DMS153 treated with DMSO at 0.1 percent for 48 hours (cell line): Measurements from ENCODE around the gene ADAMTSL1.

Experiments
- DNase-seq: peaks from one replicate; lab custom pipeline; 2025; ENCODE audit not compliant: unreplicated experiment; lab: John Stamatoyannopoulos, UW

Gene ADAMTSL1

DNA sequence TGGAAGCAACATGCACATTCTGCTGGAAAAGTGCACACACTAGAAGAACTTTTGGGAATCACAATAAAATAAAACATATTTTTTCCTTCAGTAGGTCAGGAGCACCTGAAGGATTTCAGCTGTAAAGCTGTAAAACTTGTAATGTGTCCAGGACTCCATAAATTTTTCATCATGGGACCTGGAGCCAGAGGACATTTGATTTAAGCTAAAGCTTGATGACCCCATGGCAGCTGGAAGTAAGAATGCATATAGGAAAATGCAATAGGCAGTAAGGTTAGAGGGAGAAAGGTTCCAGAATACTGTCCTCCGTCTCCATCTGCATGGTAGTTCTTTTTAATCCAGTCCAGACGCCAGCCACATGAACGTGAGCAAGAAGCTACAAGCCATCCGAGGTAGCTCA lies 166.0 kb downstream of the ADAMTSL1 start:
- no peak for DNase-seq

DNA sequence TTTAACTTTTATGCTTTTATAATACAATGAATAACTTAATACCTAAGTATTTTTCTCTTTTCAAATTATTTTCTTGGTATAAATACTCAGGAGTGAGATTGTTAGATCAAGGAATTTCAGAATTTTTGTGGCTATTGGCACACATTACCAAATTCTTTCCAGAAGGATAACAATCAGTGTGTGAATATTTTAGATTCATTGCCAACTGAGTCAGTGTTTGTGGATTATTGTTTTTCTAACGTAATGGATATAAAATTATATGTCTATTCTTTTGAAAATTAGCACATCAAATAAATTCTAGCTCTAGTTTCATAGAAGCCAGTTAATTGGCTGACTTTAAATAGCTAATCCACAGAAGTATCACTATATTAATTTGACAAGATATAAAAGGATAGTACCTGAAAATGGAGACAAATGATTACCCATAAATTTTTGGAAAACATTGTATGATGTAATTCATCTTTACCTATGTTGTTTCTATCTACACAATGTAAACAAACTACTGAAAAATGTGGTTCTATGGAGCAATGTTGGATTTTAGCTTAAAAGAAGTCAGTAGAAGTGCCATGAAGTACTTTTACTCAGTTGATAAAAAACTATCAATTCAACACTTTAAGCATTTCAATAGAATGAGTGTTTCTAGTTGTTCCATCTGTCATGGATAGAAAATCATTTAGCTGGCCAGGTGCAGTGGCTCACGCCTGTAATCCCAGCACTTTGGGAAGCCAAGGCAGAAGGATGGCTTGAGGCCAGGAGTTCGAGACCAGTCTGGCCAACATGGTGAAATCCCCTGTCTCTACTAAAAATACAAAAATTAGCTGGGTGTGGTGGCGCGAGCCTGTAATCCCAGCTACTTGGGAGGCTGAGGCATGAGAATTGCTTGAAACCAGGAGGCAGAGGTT lies 185.1 kb downstream of the ADAMTSL1 start:
- no peak for DNase-seq

DNA sequence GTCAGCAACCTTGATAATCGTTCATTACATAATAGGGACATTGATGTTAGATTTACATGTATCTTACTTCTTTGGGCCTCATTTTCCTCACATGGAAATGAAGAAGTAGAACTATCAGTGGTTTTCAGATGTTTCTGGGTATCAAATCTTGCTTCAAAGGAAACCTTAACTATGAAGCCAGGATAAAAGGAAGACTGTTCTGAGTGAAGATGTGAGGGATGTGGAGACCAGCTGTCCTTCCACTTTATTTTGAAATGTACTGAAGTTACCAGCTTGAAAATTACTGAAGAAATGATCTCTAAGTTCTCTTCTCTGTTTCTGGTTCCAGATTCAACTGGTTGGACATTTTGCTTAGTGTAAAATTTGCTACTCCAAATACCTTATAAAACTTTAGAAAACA lies 186.0 kb downstream of the ADAMTSL1 start:
- DNase-seq, result no peak

DNA sequence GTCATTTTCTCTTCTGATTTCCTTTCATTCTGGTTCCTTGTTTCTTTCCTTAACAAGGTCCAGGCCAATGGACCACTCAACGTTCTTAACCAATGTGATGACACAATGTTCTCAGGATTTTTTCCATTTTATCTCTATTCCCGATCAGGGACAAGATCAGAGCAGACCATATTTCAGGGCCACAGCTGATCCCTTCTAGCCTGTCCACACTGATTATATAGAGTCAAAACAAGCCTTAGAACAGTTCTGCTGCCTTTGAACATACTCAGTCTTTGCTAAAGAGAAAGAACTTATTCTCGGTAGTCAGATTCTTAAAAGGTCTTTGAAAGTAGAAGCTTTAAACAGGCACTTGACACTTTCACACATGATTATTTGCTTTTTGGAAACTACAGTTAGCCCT lies 188.4 kb downstream of the ADAMTSL1 start:
- DNase-seq, result no peak

DNA sequence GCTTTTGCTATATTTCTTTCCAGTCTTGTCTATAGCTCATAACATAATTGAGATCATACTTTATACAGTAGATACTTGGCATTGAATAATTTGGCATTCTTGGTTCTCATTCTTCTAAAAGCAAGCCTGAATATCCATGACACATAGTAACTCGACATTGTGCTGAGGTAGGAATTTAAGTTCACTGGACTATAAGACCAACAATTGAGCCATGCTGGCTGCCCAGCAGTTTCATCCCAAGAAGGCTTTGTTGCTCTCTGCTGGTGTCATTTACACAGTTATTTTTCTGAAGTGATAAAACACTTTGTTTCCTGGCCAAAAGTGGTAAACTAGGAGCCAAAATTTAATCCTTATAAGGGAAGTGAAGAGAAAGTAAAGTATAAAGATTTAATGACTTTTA lies 192.0 kb downstream of the ADAMTSL1 start:
- DNase-seq, result no peak

DNA sequence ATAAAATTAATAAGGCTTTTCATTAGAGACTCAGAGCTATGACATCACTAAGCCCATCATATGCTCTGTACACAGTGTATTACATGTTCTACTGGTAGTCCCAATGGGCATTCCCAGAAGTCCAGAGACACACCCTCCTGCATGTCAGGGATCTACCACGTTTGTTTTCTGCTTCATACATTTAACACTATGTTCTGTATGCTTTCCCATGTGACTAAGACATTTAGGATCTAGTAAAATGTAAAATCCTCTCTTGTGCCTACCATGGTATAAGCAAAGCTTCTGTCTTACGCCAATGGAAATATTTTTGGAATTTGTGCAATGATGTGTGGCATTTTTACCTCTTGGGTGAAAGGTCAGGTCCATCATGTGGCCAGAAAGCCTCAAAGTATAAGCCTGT lies 192.4 kb downstream of the ADAMTSL1 start:
- DNase-seq, result no peak

DNA sequence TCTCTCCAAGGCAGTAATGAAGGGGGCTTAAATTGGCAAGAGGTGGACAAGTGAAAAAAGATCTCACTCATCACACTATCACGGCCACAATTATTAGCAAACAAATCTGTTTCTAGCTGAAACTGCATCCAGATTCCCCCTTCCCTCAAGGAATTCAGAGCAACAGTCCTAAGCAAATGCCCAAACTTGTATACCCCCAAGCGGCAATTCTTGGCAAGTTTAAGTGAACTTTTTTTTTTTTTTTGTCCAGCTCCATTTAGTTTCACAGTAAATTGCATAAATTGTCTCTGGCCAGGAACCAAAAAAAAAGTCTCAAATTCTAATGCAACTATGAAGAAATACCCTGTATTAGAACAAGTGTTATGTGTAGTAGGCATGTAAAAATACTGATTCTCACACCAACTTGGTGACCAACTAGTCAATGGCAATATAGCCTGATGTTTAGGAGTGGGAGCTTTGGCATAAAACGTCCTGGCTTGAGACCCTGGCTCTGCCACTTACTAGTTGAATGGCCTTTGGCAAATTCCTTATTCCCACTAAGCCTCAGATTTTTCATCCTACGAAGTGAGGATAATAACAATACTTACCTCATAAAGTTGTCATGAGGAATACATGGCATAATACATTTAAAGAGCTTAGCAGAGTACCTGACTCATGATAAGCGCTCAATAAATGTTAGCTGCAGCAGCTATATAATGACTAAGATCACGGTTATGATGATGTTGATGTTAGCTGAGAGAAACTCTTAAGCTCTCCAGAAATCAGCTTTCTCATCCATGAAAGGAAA lies 193.2 kb downstream of the ADAMTSL1 start:
- no peak for DNase-seq

DNA sequence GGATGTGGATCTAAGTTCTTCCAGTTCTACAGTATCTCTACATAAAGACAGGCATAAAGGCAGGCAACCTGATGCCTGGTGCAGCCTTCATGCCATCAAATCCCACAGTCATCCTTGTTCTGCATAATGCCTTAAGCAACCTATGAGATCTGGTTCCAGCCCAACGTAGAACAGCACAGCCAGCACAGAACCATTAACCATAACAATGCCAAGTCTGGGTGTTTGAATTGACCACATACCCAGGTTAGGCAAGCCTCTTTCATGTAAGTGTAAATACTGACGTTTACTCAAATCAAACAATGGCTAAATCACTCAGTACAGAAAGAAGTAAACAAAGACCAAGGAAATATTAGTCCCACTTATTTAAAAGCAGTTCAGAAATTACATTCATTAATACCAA lies 195.0 kb downstream of the ADAMTSL1 start:
- DNase-seq, result peak; percentile 45

DNA sequence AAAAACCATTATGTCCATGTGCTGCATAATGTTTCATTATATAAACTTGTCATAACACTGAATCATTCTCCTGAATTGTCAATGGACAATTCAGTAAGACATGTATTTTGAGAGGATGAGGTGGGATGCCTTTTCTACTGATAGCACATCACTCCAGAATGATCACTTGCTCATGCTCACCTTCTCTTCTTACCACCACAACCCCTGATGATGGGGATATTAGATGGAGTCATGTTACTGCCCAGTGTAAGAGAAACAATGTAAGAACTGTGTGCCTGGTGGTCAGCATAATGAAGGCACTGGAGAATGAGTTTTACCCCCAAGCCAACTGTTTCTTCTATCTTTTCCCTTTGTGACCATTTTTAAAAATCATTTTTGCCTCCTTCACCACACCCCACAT lies 198.8 kb downstream of the ADAMTSL1 start:
- no peak for DNase-seq

DNA sequence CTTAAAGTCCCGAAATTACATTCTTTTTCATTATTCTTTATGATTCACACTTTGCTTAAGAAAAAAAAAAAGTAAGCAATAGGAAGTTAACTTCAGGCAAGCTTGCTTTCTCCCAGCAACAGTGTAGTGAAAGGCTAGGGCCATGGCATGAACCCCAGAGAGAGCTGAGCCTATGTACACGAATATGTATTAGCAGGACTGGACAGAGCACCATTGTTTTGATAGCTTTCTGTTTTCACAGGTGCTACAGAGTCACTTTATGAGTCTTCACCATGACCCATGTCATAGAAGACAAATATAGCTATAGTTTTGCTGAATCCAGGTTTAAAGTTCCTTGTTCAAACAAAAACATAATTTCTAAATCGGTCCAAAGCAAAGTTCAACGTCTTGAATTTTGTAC lies 199.2 kb downstream of the ADAMTSL1 start:
- no peak for DNase-seq

DNA sequence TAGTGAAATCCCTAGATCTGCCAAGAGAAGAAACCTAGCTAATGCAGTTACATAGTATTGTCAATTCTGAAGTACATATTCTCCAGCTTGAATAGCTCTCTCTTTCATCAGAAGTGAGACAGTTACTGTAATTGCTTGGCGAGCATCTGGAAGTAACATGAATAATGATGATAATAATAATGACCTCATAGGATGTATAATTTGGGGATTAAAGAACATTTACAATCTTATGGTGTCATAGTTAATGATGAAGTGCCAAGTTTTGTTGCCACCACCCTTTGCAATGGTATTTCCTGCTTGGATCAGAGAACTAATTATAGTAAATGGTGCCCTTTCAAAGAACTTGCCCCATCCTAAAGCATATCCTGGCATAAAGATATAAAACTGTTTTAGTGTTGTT lies 201.4 kb downstream of the ADAMTSL1 start:
- no peak for DNase-seq

DNA sequence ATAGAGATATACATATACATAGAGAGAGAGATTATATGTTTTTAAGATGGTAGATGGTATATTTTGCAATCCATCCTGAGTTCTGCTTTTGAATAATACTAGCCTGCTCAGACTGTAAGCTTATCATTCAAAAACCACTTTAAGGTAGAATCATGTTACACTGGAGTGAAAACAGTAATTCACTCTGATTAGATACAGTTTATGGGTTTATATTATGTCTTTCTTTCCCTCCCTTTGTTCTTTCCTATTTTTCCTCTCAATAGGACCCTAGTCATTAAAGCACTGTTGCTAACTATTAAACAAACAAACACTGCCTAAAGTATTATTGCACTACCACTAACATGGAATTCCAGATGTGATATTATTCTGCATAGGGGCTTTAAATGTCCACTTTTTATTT lies 202.0 kb downstream of the ADAMTSL1 start:
- DNase-seq, result peak; percentile 16

DNA sequence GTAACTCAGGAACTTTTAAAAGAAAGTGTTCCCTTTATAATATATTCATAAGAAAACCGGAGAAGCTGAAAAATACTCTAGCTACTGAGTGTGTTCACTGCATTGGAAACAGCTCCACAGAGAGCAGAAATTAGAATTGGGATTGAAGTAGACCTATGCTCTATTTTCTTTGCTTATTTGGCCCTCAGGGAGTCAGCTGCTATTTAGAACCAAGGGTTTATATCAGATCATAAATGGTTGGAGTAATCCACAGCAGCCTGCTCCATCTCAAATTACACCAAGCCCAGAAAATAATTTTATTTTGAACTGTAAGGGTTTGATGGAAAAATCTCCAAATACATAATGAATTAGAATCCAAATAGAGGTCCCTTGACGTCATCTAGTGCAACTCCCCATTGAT lies 202.6 kb downstream of the ADAMTSL1 start:
- DNase-seq, result no peak

DNA sequence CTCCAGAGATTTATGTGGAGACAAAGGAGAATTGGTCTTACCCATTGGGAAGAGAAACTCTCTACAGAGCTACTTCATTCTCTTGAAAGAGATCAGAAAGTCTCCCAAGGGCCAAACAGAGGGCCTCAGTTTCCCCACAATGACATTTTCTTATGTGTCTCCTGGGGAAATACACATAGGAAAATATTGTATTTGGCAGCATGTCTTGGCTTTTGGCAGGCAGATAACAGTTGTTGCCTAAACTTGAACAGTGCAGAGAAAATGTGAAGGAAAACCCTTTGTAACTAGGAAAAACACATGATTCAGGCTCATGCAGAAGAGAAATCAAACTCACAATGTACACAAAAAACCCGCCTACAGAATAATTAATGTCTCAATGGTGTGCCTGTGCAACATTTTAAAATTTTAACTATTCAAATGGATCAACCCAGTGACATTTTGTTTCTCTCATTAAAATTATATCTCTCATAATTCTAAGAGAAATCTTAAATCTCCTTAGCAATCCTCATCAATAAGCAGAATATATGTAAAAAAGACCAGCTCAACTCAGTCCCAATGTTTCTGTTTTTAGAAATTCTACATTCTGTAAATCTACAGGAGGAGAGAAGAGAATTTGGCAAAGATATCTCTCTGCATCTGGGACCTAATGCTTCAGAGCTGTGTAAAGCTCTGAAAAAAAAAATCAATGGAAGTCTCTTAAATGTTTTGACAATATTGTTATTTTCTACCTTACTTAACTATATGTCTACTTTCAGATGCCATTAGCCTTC lies 205.1 kb downstream of the ADAMTSL1 start:
- DNase-seq, result no peak

DNA sequence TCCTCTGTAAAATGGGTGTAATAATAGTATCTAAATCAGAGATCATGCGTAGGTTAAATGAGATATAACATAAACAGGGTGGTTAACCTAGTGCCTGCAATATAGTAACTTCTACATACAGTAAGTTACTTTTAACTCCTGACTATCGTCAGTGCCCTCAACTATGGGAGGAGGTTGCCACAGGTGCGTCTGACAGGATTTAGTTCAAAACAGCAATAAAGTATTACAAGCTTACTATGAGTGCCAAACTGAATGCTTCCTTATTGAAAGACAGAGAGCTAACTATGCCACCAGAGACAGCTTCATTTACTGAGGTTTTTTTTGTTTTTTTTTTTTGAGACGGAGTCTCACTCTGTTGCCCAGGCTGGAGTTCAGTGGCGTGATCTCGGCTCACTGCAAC lies 209.0 kb downstream of the ADAMTSL1 start:
- DNase-seq, result no peak

DNA sequence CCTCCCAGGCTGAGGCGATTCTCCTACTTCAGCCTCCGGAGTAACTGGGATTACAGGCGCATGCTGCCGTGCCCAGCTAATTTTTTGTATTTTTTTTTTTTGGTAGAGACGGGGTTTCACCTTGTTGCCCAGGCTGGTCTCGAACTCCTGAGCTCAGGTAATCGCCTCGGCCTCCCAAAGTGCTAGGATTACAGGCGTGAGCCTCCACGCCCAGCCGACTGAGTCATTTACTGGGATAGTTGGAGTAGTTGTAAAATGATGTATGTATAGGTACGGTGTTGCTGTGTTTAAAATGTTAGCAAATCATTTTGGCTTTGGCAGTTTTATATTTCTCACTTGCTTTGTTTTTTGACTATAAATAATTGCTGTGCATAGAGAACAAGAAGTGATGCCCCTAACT lies 209.4 kb downstream of the ADAMTSL1 start:
- DNase-seq, result no peak

DNA sequence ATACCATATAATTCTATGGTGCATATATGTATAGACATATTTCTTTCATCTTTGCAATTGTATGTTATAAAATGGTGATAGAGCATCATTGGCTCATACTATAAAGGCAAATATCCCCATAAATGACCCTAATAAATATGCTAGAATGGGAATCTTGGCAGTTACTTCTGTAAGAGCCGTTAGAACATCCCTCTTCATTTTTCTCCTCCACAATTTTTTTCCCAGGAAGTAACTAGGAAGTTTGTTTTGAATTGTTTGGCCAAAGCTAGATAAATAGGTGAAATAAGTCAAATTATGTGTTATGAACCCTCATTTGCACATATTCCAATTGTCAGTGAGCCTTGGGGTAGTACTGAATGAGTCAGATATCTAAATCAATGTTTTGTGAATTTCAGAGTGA lies 209.9 kb downstream of the ADAMTSL1 start:
- no peak for DNase-seq

DNA sequence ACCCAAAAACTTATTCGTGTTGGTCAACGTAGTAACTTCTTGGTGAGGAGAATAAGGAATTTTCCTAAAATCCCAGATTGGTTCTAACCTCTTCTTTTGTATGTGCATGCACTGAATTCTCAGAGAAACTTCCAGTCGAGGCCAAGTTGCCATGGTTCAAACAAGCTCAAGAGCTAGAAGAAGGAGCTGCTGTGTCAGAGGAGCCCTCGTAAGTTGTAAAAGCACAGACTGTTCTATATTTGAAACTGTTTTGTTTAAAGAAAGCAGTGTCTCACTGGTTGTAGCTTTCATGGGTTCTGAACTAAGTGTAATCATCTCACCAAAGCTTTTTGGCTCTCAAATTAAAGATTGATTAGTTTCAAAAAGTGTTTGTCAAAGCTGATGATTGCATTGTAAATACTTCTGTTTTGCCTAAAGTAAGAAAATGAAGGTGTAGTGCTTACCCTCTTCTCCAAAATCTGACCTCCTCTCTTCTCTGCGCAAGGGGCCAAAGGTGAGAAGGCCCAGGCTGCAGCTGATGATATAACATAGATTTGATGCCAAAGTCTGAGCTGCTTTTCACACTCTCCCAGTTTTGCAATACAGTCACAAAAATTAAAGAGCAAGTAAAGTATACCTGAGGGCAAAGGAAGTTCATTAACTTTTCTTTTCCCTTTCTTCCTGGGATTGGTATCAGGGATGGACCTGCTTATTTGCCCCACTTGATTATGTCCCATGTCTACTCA lies 210.8 kb downstream of the ADAMTSL1 start:
- DNase-seq, result no peak

DNA sequence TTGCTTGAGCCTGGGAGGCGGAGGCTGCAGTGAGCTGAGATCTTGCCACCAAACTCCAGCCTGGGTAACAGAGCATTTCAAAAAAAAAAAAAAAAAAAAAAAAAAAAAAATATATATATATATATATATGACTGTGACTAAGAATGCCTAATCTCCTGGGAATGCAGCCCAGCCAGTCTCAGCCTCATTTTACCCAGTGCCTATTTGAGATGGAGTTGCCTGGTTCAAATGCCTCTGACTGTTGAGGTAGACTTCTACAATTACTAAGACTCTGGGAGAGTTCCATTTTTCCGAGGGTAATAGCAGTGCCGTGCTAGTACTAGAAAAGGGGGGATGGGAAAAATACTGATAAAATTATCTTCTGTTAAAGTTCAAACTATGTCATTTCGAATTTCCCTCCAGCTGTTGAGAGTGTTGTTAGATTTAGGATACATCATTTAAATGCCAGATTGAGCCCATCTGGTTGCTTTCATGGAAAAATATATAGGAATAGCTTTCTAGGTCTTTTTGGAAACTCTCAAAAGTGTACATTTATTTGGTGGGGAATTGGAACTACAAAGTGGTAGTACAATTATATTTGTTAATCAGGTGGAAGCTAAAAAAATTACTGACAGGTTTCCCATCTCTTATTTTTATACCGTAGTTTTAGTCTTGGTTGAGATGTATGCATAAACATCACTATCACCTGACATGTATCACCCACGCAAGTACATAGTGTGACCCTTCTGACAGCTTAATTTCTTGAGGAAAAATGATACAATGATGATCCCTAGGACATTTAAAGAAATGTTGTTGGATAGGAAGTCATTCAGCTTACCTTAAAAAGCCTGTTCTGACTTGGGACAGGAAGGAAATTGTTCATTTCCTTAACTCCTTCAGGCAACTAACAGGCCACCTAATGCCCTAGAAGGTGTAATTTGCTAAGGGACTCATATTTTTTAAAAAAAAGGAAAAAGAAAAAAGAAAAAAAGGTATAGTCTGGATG lies 214.9 kb downstream of the ADAMTSL1 start:
- DNase-seq, result no peak

DNA sequence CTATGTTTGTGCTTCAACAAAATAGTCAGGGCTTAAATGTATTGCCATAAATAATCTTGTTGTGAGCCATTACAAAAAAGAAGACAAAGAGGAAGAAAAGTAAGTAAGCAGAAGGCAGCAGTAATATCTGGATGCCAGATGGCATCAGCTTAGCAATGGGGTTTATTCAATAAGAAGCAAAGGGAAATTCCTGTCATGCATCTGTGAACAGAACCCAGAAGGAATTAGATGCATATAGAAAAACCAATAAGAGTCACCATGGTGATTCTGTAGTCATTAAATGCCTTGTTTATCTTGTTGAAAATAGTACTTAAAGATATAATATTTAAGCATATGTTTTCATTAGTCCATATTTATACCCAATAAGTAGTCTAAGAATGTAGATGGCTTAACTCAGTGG lies 216.0 kb downstream of the ADAMTSL1 start:
- DNase-seq, result no peak
